HepG2 (cell line): Measurements from ENCODE around the gene CISD3.

Experiments used
- JUN ChIP-seq: sonication (generic); formaldehyde crosslinking; IDR thresholded peaks from 2 replicates; pipeline ENCODE4 v1.4.0; 2020; ENCODE audit warnings: mild to moderate bottlenecking, missing genetic modification reagents
- JUND ChIP-seq: sonication (generic); formaldehyde crosslinking; IDR thresholded peaks from 2 replicates; pipeline ENCODE4 v1.8.0; 2022; ENCODE audit warnings: mild to moderate bottlenecking, missing genetic modification reagents
- MAFK ChIP-seq, 2 experiments: IDR thresholded peaks in 1 of 2; conservative IDR thresholded peaks in 1 of 2; 2 replicates each; pipeline ENCODE4 v1.6.1; 2011; ENCODE audit warnings: improper control_type of control experiment in 2 of 2, low read length in 2 of 2
- ZNF589 ChIP-seq: sonication (generic); formaldehyde crosslinking; conservative IDR thresholded peaks from 2 replicates; pipeline ENCODE4 v1.8.0; 2022; ENCODE audit warnings: mild to moderate bottlenecking, moderate library complexity, missing genetic modification reagents
- TF ChIP-seq, protein P1 (sequence below): sonication (generic); formaldehyde crosslinking; IDR thresholded peaks from 2 replicates; pipeline ENCODE4 v1.5.0; 2020; ENCODE audit warnings: mild to moderate bottlenecking, missing genetic modification reagents, moderate library complexity

DNA sequence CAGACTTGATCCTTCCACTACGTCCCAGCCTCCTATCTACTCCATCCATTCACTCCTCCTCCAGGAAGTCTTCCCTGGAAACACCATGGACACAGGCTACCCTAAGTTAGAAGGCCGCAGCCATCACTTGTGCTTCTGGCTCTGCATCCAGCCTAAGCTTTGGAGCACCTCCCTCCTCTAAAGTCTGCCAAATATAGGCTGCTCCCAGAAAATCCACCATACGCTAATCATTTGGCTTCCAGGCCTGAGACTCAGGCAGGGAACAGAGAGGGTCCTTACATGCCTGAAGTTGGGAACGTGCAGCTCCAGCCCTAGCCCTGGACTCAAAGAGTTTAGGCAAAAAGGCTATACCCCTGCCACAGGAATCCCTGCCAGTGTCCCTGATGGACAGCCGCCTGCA is 11.3 kb downstream of the CISD3 start:
- TF ChIP-seq ZNF589 (CRISPR knock-in tag) = no peak
- TF ChIP-seq, protein P1, sequence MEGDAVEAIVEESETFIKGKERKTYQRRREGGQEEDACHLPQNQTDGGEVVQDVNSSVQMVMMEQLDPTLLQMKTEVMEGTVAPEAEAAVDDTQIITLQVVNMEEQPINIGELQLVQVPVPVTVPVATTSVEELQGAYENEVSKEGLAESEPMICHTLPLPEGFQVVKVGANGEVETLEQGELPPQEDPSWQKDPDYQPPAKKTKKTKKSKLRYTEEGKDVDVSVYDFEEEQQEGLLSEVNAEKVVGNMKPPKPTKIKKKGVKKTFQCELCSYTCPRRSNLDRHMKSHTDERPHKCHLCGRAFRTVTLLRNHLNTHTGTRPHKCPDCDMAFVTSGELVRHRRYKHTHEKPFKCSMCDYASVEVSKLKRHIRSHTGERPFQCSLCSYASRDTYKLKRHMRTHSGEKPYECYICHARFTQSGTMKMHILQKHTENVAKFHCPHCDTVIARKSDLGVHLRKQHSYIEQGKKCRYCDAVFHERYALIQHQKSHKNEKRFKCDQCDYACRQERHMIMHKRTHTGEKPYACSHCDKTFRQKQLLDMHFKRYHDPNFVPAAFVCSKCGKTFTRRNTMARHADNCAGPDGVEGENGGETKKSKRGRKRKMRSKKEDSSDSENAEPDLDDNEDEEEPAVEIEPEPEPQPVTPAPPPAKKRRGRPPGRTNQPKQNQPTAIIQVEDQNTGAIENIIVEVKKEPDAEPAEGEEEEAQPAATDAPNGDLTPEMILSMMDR (CRISPR knock-in tag) = no peak
- no peak for TF ChIP-seq MAFK (conservative IDR thresholded peaks at IDR 0.05 in 1 of 2, IDR thresholded peaks at IDR 0.05 in 1 of 2; ENCODE audit: low read length in 2 of 2)
- no peak for TF ChIP-seq JUN (CRISPR knock-in tag)
- TF ChIP-seq JUND = no peak
